K562 (cell line): Measurements from ENCODE around the gene PRSS35. TPM values are rescaled to one million over a fixed set of nuclear protein-coding genes. Genes with fewer than 3 reads are reported as not detected.

Source experiments
- ETV1 ChIP-seq: fragments of 450-650 bp; conservative IDR thresholded peaks from 2 replicates; pipeline ENCODE4 v1.6.1; 2016; ENCODE audit warnings: missing genetic modification characterization, control low read depth, low read depth, missing compliant biosample characterization
- EWSR1 ChIP-seq: fragments of 450-650 bp; IDR thresholded peaks from 2 replicates; pipeline ENCODE4 v1.6.1; 2018; ENCODE audit warnings: borderline replicate concordance, mild to moderate bottlenecking, low read depth, moderate library complexity; ENCODE audit not compliant: partially characterized antibody
- SAFB ChIP-seq: fragments of 200-400 bp; formaldehyde crosslinking; IDR thresholded peaks from 2 replicates; pipeline ENCODE4 v1.6.1; 2017; ENCODE audit warnings: low read depth, low read length, borderline replicate concordance
- ZNF583 ChIP-seq: fragments of 250-450 bp; sonication (Bioruptor Pico); IDR thresholded peaks from 2 replicates; pipeline ENCODE4 v1.4.0; 2020
- polyA plus RNA-seq, 8 experiments: library from polyadenylated mRNA; depleted of rRNA in 4 of 8; stranded (reverse) in 5 of 8; unstranded in 3 of 8; fragments of >200 nt; fragmentation: Nextera tagmentation in 2 of 8; fragmentation: Illumina TruSeq in 1 of 8; extraction: Ambion mirVana in 2 of 8; extraction: Trizol in 1 of 8; gene quantifications; 2 replicates each; pipeline versions ENCODE4 v1.2.1 to v1.2.3, GENCODE V29; 2011 to 2014; ENCODE audit warnings: inconsistent platforms in 1 of 8, missing spikeins in 1 of 8
- total RNA-seq, 7 experiments: library from RNA; depleted of rRNA in 6 of 7; stranded (reverse); fragments of >200 nt in 6 of 7; fragmentation: Illumina TruSeq in 2 of 7; extraction: Trizol in 2 of 7; gene quantifications; 2 replicates each; pipeline versions ENCODE4 v1.2.1 to v1.2.3, GENCODE V29; 2011 to 2021; ENCODE audit warnings: low replicate concordance in 1 of 7
- TF ChIP-seq, protein P1 (sequence below), 2 experiments: fragments of 450-650 bp; formaldehyde crosslinking in 1 of 2; IDR thresholded peaks; 2 replicates each; pipeline versions ENCODE4 v1.4.0 to v1.6.1; 2014 to 2020; ENCODE audit warnings: mild to moderate bottlenecking in 2 of 2, borderline replicate concordance in 1 of 2, low read depth in 1 of 2
- TF ChIP-seq, protein P2 (sequence below): fragments of 450-650 bp; IDR thresholded peaks from 2 replicates; pipeline ENCODE4 v1.6.1; 2016; ENCODE audit warnings: mild to moderate bottlenecking, moderate library complexity

The PRSS35 gene
- total and polyA plus RNA-seq, 9 of the 15 experiments (the other 6 are each of a cell fraction or from before 2014, with no cell fraction given): not detected

- TF ChIP-seq ETV1 (tag): no peak
- no peak for TF ChIP-seq ZNF583 (CRISPR knock-in tag)
- TF ChIP-seq, protein P1, sequence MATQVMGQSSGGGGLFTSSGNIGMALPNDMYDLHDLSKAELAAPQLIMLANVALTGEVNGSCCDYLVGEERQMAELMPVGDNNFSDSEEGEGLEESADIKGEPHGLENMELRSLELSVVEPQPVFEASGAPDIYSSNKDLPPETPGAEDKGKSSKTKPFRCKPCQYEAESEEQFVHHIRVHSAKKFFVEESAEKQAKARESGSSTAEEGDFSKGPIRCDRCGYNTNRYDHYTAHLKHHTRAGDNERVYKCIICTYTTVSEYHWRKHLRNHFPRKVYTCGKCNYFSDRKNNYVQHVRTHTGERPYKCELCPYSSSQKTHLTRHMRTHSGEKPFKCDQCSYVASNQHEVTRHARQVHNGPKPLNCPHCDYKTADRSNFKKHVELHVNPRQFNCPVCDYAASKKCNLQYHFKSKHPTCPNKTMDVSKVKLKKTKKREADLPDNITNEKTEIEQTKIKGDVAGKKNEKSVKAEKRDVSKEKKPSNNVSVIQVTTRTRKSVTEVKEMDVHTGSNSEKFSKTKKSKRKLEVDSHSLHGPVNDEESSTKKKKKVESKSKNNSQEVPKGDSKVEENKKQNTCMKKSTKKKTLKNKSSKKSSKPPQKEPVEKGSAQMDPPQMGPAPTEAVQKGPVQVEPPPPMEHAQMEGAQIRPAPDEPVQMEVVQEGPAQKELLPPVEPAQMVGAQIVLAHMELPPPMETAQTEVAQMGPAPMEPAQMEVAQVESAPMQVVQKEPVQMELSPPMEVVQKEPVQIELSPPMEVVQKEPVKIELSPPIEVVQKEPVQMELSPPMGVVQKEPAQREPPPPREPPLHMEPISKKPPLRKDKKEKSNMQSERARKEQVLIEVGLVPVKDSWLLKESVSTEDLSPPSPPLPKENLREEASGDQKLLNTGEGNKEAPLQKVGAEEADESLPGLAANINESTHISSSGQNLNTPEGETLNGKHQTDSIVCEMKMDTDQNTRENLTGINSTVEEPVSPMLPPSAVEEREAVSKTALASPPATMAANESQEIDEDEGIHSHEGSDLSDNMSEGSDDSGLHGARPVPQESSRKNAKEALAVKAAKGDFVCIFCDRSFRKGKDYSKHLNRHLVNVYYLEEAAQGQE (IDR thresholded peaks at IDR 0.05; ENCODE audit: borderline replicate concordance): no peak
- TF ChIP-seq, protein P1 (CRISPR knock-in tag; IDR thresholded peaks at IDR 0.05; ENCODE audit: low read depth): no peak
- TF ChIP-seq, protein P2, sequence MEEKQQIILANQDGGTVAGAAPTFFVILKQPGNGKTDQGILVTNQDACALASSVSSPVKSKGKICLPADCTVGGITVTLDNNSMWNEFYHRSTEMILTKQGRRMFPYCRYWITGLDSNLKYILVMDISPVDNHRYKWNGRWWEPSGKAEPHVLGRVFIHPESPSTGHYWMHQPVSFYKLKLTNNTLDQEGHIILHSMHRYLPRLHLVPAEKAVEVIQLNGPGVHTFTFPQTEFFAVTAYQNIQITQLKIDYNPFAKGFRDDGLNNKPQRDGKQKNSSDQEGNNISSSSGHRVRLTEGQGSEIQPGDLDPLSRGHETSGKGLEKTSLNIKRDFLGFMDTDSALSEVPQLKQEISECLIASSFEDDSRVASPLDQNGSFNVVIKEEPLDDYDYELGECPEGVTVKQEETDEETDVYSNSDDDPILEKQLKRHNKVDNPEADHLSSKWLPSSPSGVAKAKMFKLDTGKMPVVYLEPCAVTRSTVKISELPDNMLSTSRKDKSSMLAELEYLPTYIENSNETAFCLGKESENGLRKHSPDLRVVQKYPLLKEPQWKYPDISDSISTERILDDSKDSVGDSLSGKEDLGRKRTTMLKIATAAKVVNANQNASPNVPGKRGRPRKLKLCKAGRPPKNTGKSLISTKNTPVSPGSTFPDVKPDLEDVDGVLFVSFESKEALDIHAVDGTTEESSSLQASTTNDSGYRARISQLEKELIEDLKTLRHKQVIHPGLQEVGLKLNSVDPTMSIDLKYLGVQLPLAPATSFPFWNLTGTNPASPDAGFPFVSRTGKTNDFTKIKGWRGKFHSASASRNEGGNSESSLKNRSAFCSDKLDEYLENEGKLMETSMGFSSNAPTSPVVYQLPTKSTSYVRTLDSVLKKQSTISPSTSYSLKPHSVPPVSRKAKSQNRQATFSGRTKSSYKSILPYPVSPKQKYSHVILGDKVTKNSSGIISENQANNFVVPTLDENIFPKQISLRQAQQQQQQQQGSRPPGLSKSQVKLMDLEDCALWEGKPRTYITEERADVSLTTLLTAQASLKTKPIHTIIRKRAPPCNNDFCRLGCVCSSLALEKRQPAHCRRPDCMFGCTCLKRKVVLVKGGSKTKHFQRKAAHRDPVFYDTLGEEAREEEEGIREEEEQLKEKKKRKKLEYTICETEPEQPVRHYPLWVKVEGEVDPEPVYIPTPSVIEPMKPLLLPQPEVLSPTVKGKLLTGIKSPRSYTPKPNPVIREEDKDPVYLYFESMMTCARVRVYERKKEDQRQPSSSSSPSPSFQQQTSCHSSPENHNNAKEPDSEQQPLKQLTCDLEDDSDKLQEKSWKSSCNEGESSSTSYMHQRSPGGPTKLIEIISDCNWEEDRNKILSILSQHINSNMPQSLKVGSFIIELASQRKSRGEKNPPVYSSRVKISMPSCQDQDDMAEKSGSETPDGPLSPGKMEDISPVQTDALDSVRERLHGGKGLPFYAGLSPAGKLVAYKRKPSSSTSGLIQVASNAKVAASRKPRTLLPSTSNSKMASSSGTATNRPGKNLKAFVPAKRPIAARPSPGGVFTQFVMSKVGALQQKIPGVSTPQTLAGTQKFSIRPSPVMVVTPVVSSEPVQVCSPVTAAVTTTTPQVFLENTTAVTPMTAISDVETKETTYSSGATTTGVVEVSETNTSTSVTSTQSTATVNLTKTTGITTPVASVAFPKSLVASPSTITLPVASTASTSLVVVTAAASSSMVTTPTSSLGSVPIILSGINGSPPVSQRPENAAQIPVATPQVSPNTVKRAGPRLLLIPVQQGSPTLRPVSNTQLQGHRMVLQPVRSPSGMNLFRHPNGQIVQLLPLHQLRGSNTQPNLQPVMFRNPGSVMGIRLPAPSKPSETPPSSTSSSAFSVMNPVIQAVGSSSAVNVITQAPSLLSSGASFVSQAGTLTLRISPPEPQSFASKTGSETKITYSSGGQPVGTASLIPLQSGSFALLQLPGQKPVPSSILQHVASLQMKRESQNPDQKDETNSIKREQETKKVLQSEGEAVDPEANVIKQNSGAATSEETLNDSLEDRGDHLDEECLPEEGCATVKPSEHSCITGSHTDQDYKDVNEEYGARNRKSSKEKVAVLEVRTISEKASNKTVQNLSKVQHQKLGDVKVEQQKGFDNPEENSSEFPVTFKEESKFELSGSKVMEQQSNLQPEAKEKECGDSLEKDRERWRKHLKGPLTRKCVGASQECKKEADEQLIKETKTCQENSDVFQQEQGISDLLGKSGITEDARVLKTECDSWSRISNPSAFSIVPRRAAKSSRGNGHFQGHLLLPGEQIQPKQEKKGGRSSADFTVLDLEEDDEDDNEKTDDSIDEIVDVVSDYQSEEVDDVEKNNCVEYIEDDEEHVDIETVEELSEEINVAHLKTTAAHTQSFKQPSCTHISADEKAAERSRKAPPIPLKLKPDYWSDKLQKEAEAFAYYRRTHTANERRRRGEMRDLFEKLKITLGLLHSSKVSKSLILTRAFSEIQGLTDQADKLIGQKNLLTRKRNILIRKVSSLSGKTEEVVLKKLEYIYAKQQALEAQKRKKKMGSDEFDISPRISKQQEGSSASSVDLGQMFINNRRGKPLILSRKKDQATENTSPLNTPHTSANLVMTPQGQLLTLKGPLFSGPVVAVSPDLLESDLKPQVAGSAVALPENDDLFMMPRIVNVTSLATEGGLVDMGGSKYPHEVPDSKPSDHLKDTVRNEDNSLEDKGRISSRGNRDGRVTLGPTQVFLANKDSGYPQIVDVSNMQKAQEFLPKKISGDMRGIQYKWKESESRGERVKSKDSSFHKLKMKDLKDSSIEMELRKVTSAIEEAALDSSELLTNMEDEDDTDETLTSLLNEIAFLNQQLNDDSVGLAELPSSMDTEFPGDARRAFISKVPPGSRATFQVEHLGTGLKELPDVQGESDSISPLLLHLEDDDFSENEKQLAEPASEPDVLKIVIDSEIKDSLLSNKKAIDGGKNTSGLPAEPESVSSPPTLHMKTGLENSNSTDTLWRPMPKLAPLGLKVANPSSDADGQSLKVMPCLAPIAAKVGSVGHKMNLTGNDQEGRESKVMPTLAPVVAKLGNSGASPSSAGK: no peak
- no peak for TF ChIP-seq SAFB
- TF ChIP-seq EWSR1: no peak
Observed at GRCh38 chr6:83558975-83559374, 46.6 kb downstream of the PRSS35 start (continued).
